GM12878 (cell line): Measurements from ENCODE around the gene ADAMTS7. TPM values are rescaled to one million over a fixed set of nuclear protein-coding genes. Genes with fewer than 3 reads are reported as not detected.

Experiments
- ATAC-seq: fragments of 200-7000 bp; cut with Tn5 transposase; 3 replicates; pipeline ENCODE4 v1.9.1; 2020; ENCODE audit warnings: mild to moderate bottlenecking, moderate library complexity
- BruUV-seq: library from RNA; stranded (reverse); fragments of 400-500 nt; replicated peaks from 2 replicates; lab custom pipeline; 2021; lab: Mats Ljungman, UMichigan
- CTCF ChIA-PET: fragments of 300-600 bp; sonication (Branson Sonifier 250); formaldehyde crosslinking; extraction: SDS; loops from one replicate; lab custom pipeline; 2021; ENCODE audit warnings: inconsistent platforms; lab: Yijun Ruan, JAX
- POLR2A ChIA-PET: fragments of 350-600 bp; formaldehyde crosslinking; extraction: SDS; loops from one replicate; lab custom pipeline; 2021; ENCODE audit warnings: inconsistent platforms; lab: Charles Lee
- RAD21 ChIA-PET: fragments of 300-600 bp; sonication (Branson Sonifier 250); formaldehyde crosslinking; loops from one replicate; lab custom pipeline; 2023; ENCODE audit warnings: antibody characterized with exemption; ENCODE audit not compliant: unreplicated experiment; lab: Charles Lee
- SMC1A ChIA-PET: fragments of 300-600 bp; sonication (Branson Sonifier 250); formaldehyde crosslinking; loops from one replicate; lab custom pipeline; 2023; ENCODE audit not compliant: unreplicated experiment, uncharacterized antibody; lab: Charles Lee
- DNase-seq: peaks from one replicate; pipeline ENCODE4 v3.0.0-alpha.2; 2011; ENCODE audit warnings: low read depth, low spot score
- FAIRE-seq: peaks from 3 replicates; lab custom pipeline; 2011; peaks lifted over from hg19 to GRCh38; lab: Jason Lieb, UNC
- H2AFZ ChIP-seq: 2 replicates; pipeline ENCODE4 v1.6.0; 2011; ENCODE audit warnings: low read depth, low read length, control low read depth; ENCODE audit not compliant: control insufficient read depth
- H3K27ac ChIP-seq: 2 replicates; pipeline ENCODE4 v1.5.1; 2011; ENCODE audit warnings: control low read depth; ENCODE audit not compliant: control insufficient read depth, insufficient read depth
- H3K27me3 ChIP-seq, 2 experiments: replicated peaks in 1 of 2; 2 replicates each; pipeline versions ENCODE4 v1.6.0 to v1.6.1; 2011; ENCODE audit warnings: low read length in 1 of 2; ENCODE audit not compliant: control insufficient read depth in 2 of 2, insufficient read depth in 2 of 2
- H3K36me3 ChIP-seq, 2 experiments: 2 replicates each; pipeline ENCODE4 v1.5.1; 2011; ENCODE audit warnings: low read length in 1 of 2; ENCODE audit not compliant: control insufficient read depth in 2 of 2, insufficient read depth in 2 of 2
- H3K4me1 ChIP-seq: 2 replicates; pipeline ENCODE4 v1.6.1; 2011; ENCODE audit warnings: mild to moderate bottlenecking, low read length, moderate library complexity, mixed read lengths; ENCODE audit not compliant: control insufficient read depth, insufficient read depth
- H3K4me2 ChIP-seq: 2 replicates; pipeline ENCODE4 v1.6.0; 2011; ENCODE audit warnings: control low read depth; ENCODE audit not compliant: control insufficient read depth, insufficient read depth
- H3K4me3 ChIP-seq: fragments of 200-600 bp; sonication (generic); 2 replicates; pipeline ENCODE4 v1.5.1; 2016
- H3K79me2 ChIP-seq: 2 replicates; pipeline ENCODE4 v1.6.0; 2011; ENCODE audit warnings: low read length; ENCODE audit not compliant: control insufficient read depth, insufficient read depth
- H3K9ac ChIP-seq: 2 replicates; pipeline ENCODE4 v1.8.0; 2011; ENCODE audit warnings: low read length, control low read depth, mixed read lengths; ENCODE audit not compliant: control insufficient read depth, insufficient read depth
- H3K9me3 ChIP-seq: replicated peaks from 3 replicates; pipeline ENCODE4 v1.5.1; 2011; ENCODE audit warnings: mild to moderate bottlenecking, low read length; ENCODE audit not compliant: control insufficient read depth, insufficient read depth
- H4K20me1 ChIP-seq: 2 replicates; pipeline ENCODE4 v1.6.0; 2011; ENCODE audit not compliant: control insufficient read depth, insufficient read depth
- CEBPB ChIP-seq, 2 experiments: fragments of 150-350 bp in 1 of 2; IDR thresholded peaks; 2 replicates each; pipeline ENCODE4 v1.6.1; 2012 to 2014; ENCODE audit warnings: low read depth in 2 of 2, low read length in 2 of 2, borderline replicate concordance in 1 of 2, inconsistent platforms in 1 of 2
- IRF3 ChIP-seq: fragments of 450-650 bp; IDR thresholded peaks from 2 replicates; pipeline ENCODE4 v1.6.1; 2014; ENCODE audit warnings: mild to moderate bottlenecking
- LARP7 ChIP-seq: fragments of 450-650 bp; IDR thresholded peaks from 2 replicates; pipeline ENCODE4 v1.6.1; 2017; ENCODE audit warnings: mild to moderate bottlenecking
- MYB ChIP-seq: fragments of 150-350 bp; IDR thresholded peaks from 2 replicates; pipeline ENCODE4 v1.6.1; 2014; ENCODE audit warnings: mild to moderate bottlenecking, low read depth, low read length, borderline replicate concordance
- POLR2AphosphoS2 ChIP-seq: IDR thresholded peaks from 2 replicates; pipeline ENCODE4 v1.6.1; 2011; ENCODE audit warnings: low read depth, mild to moderate bottlenecking, low read length, improper control_type of control experiment, moderate library complexity
- SIN3A ChIP-seq: IDR thresholded peaks from 2 replicates; pipeline ENCODE4 v1.6.1; 2012; ENCODE audit warnings: low read depth, low read length, improper control_type of control experiment
- SMAD5 ChIP-seq: IDR thresholded peaks from 2 replicates; pipeline ENCODE4 v1.6.1; 2016; ENCODE audit warnings: antibody characterized with exemption, low read depth
- SMC3 ChIP-seq: IDR thresholded peaks from 2 replicates; pipeline ENCODE4 v1.6.1; 2011; ENCODE audit warnings: low read length, improper control_type of control experiment, borderline replicate concordance
- SP1 ChIP-seq: IDR thresholded peaks from one replicate; pipeline ENCODE4 v1.6.1; 2011; ENCODE audit warnings: low read depth, low read length
- SRF ChIP-seq, 2 experiments: IDR thresholded peaks; 2 replicates each; pipeline ENCODE4 v1.6.1; 2011; ENCODE audit warnings: low read depth in 2 of 2, low read length in 2 of 2, mild to moderate bottlenecking in 1 of 2, moderate library complexity in 1 of 2
- SUZ12 ChIP-seq: fragments of 200-600 bp; sonication (generic); IDR thresholded peaks from one replicate; pipeline ENCODE4 v1.6.1; 2018; ENCODE audit warnings: antibody characterized with exemption, mild to moderate bottlenecking; ENCODE audit not compliant: unreplicated experiment
- TCF7 ChIP-seq: IDR thresholded peaks from 2 replicates; pipeline ENCODE4 v1.6.1; 2014; ENCODE audit warnings: antibody characterized with exemption, borderline replicate concordance
- USF2 ChIP-seq: IDR thresholded peaks from 2 replicates; pipeline ENCODE4 v1.6.1; 2011; ENCODE audit warnings: low read depth, low read length, improper control_type of control experiment, borderline replicate concordance
- WGBS: methylation state at CpG from one replicate; pipeline ENCODE4 v1.1.6; 2016; ENCODE audit warnings: low lambda C conversion rate; ENCODE audit not compliant: insufficient replicate concordance, insufficient coverage; ENCODE audit errors: missing lambda C conversion rate; 5-methylcytosine and 5-hydroxymethylcytosine counted together
- in situ Hi-C: fragments of 300-500 bp; cut with MboI; formaldehyde crosslinking; loops from 9 replicates; pipeline ENCODE4 v1.14.3; 2018; ENCODE audit warnings: mixed read lengths
- intact Hi-C: fragments of 100-400 bp; cut with micrococcal nuclease; formaldehyde crosslinking; loops from one replicate; pipeline ENCODE4 v1.14.2; 2022; ENCODE audit not compliant: unreplicated experiment
- polyA plus RNA-seq, 11 experiments: library from polyadenylated mRNA; depleted of rRNA in 4 of 11; unstranded in 6 of 11; stranded (reverse) in 5 of 11; fragments of >200 nt; fragmentation: Nextera tagmentation in 4 of 11; fragmentation: Illumina TruSeq in 1 of 11; extraction: Ambion mirVana in 4 of 11; extraction: Trizol in 1 of 11; gene quantifications; 1 replicate in 1 of 11; 2 replicates in 10 of 11; pipeline versions ENCODE4 v1.2.1 to v1.2.3, GENCODE V29; 2011 to 2016; ENCODE audit warnings: inconsistent platforms in 2 of 11, missing spikeins in 2 of 11, low read depth in 1 of 11
- total RNA-seq, 4 experiments: library from RNA; depleted of rRNA in 3 of 4; stranded (reverse); fragments of >200 nt in 3 of 4; fragmentation: Illumina TruSeq in 1 of 4; extraction: Trizol in 1 of 4; gene quantifications; 2 replicates each; pipeline versions ENCODE4 v1.2.1 to v1.2.3, GENCODE V29; 2013 to 2021

Gene ADAMTS7
- total and polyA plus RNA-seq, 10 of the 15 experiments (the other 5 are each of a cell fraction or from before 2014, with no cell fraction given), result 0.03 to 0.28 (median 0.06) TPM; not detected in 6

GRCh38 chr15:78714890-78715289, 96.4 kb downstream of the ADAMTS7 start:
- Histone ChIP-seq H3K4me2 (no peak overlapping the region), H2AFZ (no peak overlapping the region), H3K4me1 (no peaks in the 10 kb centered on the region), H3K36me3 (no peaks in the 10 kb centered on the region), H3K27me3 (no peaks in the 10 kb centered on the region), H3K4me3 (no peak overlapping the region), H4K20me1 (no peaks in the 10 kb centered on the region), H3K9ac (no peak overlapping the region), H3K9me3 (peaks cover 1% of the 10 kb centered on the region; the same call in 1 of the 3 replicates), H3K27ac (no peak overlapping the region), H3K79me2 (no peaks in the 10 kb centered on the region)
- no peak for DNase-seq
- ChIA-PET RAD21 (no interaction called here), POLR2A (no interaction called here), SMC1A (no interaction called here), CTCF (no interaction called here)
- no peak for FAIRE-seq
- intact Hi-C loops, result no loop called here
- 14% methylated on average over 3 of the region's 3 CpGs for WGBS
- no peak for TF ChIP-seq USF2
- 0 out of 2 replicates have a peak, but pooled peaks have one; percentile 4 for TF ChIP-seq SMC3
- in situ Hi-C loops, result loop anchor here (10.0 kb wide), 1 partner anchor 600 kb away; no protein-coding TSS in a partner anchor
- no TSS peak for BruUV-seq
- ATAC-seq, result no peak

- Histone ChIP-seq H3K9me3 (peaks cover 1% of the 10 kb centered on the region; the same call in 1 of the 3 replicates), H3K36me3 (no peaks in the 10 kb centered on the region), H3K4me3 (no peak overlapping the region), H4K20me1 (no peaks in the 10 kb centered on the region), H3K9ac (no peak overlapping the region), H2AFZ (0 out of 2 replicates have a peak overlapping the region, but pooled peaks have one; percentile 7), H3K4me1 (no peaks in the 10 kb centered on the region), H3K4me2 (no peak overlapping the region), H3K27me3 (0 out of 4 replicates have a peak, but pooled peaks cover 0 to 2% of the 10 kb centered on the region in 2 experiments), H3K79me2 (no peaks in the 10 kb centered on the region), H3K27ac (no peak overlapping the region)
- no peak for FAIRE-seq
- in situ Hi-C loops, result loop anchor here (10.0 kb wide), 1 partner anchor 598 kb away; no protein-coding TSS in a partner anchor
- intact Hi-C loops, result no loop called here
- BruUV-seq, result no TSS peak
- 23% methylated on average over 8 of the region's 8 CpGs for WGBS
- ChIA-PET POLR2A (no interaction called here), SMC1A (no interaction called here), RAD21 (interaction anchor here (1.1 kb wide), 1 partner anchor 148 kb away, joined by 3 read pairs; the partner anchor contains the start of gene CHRNA5), CTCF (interaction anchor here (6.5 kb wide), 1 partner anchor 76 kb away, joined by 95 read pairs; no protein-coding TSS in a partner anchor)
- DNase-seq, result no peak
- ATAC-seq, result no peak
- TF ChIP-seq CEBPB (IDR thresholded peaks at IDR 0.05; ENCODE audit: borderline replicate concordance in 1 of 2, low read depth in 2 of 2, low read length in 2 of 2), result no peak
- TF ChIP-seq SP1, result no peak
- no peak for TF ChIP-seq IRF3
- TF ChIP-seq SRF (IDR thresholded peaks at IDR 0.05; ENCODE audit: low read depth in 2 of 2, low read length in 2 of 2), result no peak
- TF ChIP-seq SUZ12, result no peak
- no peak for TF ChIP-seq POLR2AphosphoS2
- no peak for TF ChIP-seq TCF7
- no peak for TF ChIP-seq SIN3A
- no peak for TF ChIP-seq SMAD5
- TF ChIP-seq LARP7, result no peak
- no peak for TF ChIP-seq MYB
Measured at GRCh38 chr15:78712797-78713515, 98.3 kb downstream of the ADAMTS7 start.
